GM18951 (cell line): ENCODE data around the gene BRD1.

Experiments used
- POLR2A ChIP-seq: IDR thresholded peaks from 4 replicates; pipeline ENCODE4 v1.6.1; 2011; ENCODE audit warnings: mild to moderate bottlenecking; ENCODE audit not compliant: insufficient read length, insufficient read depth; ENCODE audit errors: extremely low read depth
- in situ Hi-C: fragments of 300-500 bp; cut with MboI; formaldehyde crosslinking; loops from one replicate; pipeline ENCODE4 v1.12.0; 2022; ENCODE audit warnings: low sequenced_read_pairs, mixed read lengths, inconsistent platforms; ENCODE audit not compliant: unreplicated experiment

The BRD1 gene

DNA sequence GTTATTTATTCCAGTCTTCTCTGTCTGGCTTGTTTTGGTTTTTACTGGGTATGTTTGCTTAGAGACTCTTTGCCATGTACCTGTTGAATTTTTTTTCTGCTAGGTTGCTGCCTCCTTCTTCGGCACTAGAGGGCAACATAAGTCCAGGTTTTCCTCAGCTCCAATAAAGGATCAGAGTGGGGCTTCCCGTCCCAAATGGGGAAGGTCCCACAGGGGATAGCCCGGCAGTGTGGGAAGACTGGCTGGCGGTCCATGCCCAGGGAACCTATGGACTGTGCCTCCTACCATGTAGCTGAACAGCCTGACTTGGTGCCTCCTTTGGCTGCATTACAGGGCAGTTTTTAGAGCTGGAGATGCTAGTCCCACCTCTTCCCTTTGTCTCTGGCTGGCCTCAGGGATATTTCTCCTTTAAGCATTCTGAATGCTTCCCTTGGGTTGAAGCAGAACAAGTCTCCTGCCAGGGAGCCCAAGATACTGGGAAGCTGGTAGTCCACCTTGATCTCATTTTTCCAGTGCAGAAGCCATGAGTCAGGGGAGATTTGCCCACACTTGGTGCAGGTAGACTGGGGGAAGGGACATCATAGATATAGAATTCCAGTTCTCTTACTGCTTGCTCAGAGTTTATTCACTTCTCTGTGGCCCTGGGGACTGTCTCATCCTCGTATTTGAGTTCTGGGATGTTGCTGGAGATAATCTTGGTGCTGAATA, 60.2 kb downstream of the BRD1 start:
- in situ Hi-C loops = loop anchor here (25.0 kb wide), 2 partner anchors 270 to 445 kb away; partner anchors contain the start of gene SELENOO
- TF ChIP-seq POLR2A = no peak

DNA sequence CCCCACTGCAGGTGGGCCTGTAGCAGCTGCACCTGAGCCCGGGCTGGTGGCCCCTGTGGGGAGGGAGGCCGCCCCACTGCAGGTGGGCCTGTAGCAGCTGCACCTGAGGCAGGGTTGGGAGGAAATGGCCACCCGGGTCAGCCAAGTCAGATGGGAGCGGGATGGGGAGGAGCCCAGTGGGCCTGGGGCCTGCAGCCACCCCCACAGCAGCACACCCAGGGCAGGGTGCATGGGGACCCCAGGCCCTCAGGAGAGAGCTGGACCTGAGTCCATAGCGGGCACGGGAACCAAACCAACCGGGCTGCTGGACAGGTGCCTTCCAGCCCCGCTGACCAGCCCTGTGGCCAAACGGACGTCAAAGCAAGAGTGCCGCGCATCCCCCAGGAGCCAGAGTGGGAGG, 61.7 kb downstream of the BRD1 start:
- no peak for TF ChIP-seq POLR2A
- in situ Hi-C loops = loop anchor here (25.0 kb wide), 2 partner anchors 271 to 446 kb away; partner anchors contain the start of gene SELENOO

DNA sequence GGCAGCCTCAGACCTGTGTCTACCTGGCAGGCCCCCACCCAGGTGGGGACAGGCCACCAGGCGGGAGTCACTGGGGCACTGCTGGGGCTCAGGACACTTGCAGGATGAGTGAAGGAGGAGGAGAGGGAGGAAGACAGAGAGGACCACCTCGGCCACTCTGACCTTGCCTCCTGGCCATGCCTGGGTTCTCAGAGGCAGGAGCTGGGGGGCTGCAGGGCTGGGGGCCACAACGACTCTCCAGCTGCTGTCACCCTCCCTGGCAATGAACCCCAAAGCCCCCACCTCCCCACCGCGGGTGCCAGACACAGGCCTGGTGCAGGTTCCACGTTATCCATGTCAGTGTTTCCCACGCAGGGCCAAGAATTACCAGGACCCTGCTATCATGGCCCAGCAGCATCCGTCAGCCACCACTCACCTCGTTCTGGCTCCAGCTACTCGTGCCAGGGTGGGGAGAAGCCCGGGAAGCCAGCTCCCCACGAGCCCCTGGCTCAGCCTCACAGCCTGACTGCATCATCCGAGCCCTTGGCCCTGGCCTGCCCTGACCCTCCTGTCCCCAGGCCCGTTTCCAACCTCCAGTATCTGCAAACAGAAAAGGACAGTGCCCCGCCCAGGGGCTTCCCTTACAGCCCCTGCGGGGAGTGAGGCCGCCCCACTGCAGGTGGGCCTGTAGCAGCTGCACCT, 62.4 kb downstream of the BRD1 start:
- in situ Hi-C loops = loop anchor here (25.0 kb wide), 2 partner anchors 272 to 447 kb away; partner anchors contain the start of gene SELENOO

DNA sequence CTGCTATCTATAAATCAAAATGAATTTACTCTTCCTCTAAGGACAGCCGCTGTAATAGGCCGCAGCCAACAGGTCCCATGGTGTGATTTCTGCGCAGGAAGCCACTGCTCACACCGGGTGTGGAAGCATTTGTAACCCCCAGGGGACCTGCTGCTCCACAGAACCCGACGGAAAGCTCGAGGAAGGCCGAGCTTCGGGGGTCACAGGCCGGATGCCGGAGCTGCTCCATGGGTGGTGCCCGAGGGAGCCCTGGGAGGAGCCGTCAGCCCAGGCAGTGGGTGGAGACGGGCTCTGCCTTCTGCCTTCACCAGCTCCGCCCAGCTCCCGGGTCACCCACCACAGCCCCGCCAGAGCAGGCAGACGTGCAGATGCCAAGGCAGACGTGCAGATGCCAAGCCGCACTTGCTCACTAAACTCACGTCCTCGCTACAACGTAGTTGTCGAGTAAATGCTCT, 63.5 kb downstream of the BRD1 start:
- TF ChIP-seq POLR2A = no peak
- in situ Hi-C loops = loop anchor here (25.0 kb wide), 2 partner anchors 273 to 448 kb away; partner anchors contain the start of gene SELENOO

More for the DNA sequence above, 62.4 kb downstream of the BRD1 start:
- TF ChIP-seq POLR2A = no peak

DNA sequence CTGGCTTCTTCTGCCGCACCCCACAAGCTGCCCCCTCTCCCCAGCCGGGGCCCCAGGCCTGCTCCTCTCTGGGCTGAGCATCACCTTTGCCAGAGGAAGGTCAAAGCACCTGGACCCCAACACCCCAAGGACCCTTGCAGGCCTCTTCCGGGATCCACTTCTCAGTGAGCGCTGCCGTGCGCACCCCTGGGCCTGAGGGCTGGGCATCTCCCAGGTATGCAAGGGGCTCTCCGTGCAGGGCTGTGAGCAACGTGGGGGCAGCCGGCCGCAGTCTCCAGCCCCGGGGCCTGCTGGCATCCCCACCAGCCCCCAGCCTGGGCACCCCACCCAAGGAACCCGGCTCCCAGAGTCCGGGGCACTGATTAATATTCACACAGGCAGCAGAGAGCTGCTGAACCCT, 64.0 kb downstream of the BRD1 start:
- in situ Hi-C loops = loop anchor here (25.0 kb wide), 2 partner anchors 274 to 449 kb away; partner anchors contain the start of gene SELENOO
- no peak for TF ChIP-seq POLR2A

DNA sequence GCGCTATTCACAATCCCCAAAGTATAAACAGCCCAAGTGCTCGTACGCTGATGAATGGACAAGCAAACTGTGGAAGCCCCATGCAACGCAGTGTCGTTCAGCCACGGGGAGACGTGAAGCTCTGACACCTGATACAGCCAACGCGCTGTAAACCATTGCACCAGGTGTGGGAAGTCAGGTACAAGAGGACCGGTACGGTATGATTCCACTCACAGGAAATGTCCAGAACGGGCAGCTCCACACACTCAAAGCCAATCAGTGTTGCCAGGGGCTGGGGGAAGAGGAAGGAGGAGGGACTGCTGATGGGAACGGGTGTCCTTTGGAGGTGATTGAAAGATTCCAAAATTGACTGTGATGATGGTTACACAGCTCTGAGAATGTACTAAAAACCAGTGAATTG, 64.5 kb downstream of the BRD1 start:
- TF ChIP-seq POLR2A = no peak
- in situ Hi-C loops = loop anchor here (25.0 kb wide), 2 partner anchors 274 to 449 kb away; partner anchors contain the start of gene SELENOO

DNA sequence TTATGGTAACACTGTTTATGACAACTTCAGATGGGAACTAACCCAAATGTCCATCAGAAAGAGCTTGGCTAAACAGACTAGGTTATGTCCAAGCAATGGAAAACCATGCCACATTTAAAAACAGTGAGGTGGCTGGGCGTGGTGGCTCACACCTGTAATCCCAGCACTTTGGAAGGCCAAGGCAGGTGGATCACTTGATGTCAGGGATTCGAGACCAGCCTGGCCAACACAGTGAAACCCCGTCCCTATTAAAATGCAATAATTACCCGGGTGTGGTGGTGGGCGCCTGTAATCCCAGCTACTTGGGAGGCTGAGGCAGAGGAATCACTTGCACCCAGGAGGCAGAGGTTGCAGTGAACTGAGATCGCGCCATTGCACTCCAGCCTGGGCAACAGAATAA, 65.1 kb downstream of the BRD1 start:
- in situ Hi-C loops = loop anchor here (25.0 kb wide), 2 partner anchors 275 to 450 kb away; partner anchors contain the start of gene SELENOO

DNA sequence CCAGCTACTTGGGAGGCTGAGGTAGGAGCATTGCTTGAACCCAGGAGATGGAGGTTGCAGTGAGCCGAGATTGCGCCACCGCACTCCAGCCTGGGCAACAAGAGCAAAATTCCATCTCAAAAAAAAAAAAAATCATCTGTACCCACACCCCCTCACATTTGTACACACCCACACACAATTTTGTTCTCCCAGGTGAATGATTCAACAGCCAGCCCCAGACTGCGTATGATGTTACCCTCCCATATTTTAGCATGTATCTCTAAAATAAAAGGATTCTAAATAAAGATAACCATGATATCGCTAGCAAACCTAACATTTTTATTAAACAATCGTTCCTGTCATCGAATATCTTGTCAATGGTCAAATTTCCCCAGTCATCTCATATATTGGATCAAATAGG, 65.8 kb downstream of the BRD1 start:
- in situ Hi-C loops = loop anchor here (25.0 kb wide), 2 partner anchors 275 to 450 kb away; partner anchors contain the start of gene SELENOO
- no peak for TF ChIP-seq POLR2A

DNA sequence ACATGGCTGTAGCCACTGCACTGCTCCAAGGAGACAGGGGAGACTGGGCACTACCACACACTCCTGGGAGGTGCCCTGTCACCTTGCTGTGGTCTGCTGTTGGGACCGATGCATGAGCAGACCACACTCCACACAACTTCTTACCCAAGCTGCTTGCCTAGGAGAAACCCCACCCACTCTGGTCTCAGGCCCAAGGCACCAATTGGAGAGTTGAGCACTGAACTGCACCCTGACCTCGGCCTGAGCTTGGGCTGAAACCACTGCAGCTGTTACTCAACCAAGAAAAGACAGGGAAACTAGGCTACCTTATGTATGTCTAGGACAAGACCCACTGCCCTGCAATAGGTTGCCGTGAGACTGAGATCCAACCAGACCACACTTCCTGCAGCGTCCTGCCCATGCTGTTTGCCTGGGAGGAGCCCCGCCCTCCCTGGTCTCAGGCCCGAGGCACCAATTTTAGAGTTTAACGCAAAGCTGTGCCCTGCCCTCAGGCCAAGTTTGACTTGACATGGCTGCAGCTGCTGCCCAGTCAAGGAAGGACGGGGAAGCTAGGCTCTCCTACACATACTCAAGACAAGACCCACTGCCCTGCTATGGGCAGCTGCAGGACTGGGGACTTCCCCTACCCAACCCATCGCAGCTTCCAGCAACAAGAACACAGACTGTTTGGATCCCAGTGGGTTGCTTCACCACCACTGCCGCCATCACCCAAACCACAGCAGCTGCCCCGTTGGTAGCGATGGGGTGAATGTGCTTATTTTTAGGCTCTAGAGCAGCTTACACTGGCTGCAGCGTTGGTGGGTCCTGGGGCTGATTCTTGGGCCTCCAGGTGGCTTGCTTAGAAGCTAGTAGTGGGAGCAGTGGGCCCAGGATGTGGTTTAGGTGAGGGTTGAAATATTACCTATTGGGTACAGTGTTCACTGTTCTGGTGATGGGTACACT, 66.8 kb downstream of the BRD1 start:
- TF ChIP-seq POLR2A = peak; percentile 67
- in situ Hi-C loops = loop anchor here (25.0 kb wide), 2 partner anchors 276 to 451 kb away; partner anchors contain the start of gene SELENOO

DNA sequence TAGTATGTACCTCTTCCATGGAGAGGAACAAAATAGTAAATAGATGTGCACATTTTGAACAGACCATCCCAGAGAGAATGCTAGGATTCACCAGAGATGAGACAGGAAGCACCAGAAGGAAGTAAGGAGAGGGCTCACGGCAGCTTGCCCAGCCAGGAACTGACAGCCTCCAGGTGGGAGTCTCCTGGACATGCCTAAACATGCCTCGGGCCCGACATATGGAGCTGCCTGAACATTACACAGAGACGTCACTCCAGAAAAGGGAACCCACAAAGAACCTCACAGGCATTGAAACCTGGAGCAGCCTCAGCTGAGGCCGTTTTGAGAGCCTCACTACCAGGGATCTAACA, 67.4 kb downstream of the BRD1 start:
- no peak for TF ChIP-seq POLR2A
- in situ Hi-C loops = loop anchor here (25.0 kb wide), 2 partner anchors 277 to 452 kb away; partner anchors contain the start of gene SELENOO

DNA sequence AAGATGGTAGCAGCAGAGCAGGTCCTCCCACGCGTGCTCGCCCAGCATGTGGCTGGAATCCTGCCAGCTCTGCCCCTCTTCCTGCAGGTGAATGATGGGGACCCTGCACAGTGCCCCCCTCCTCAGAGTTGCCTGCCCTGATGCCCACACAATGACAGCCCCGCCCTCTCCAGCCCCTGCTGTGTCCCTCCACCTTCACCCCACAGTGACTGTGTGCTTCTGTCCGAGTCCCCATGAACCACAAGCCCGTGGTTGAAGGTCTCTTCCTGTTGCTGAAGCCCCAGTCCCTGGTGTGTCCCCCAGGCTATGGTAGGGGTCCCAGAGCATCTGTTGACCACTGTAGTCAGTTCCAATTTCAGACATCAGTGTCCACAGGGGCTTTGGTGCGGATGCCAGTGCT, 71.0 kb downstream of the BRD1 start:
- in situ Hi-C loops = loop anchor here (25.0 kb wide), 2 partner anchors 281 to 456 kb away; partner anchors contain the start of gene SELENOO
- no peak for TF ChIP-seq POLR2A

DNA sequence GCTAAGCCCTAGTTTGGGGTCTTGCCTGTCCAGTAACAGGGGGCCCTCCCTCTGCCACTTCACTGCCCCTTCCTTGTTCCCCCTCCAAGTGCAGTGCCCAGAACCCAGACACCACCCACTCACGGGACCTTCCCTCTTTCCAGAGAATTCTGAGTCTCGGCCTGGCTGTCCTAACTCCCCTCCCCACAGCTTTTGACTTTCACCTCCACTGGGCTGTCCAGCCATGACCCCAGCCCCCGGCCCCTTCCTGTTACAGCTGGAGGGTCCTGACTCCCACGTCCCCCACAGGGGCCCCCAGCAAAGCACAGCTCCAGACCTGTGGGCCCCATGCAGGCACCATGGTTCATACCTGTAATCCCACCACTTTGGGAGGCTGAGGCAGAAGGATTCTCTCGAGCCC, 71.5 kb downstream of the BRD1 start:
- TF ChIP-seq POLR2A = no peak
- in situ Hi-C loops = loop anchor here (25.0 kb wide), 2 partner anchors 281 to 456 kb away; partner anchors contain the start of gene SELENOO
